ENCODE results near the gene LYRM2.

Gene LYRM2

GRCh38 chr6:89638320-89639195 is at the start of gene LYRM2:
LYRM2 (minus strand) TSS chr6:89638747; CDS start chr6:89638716, 31 bp downstream.
- DNase-seq = peak; percentile 92 to 94

DNA sequence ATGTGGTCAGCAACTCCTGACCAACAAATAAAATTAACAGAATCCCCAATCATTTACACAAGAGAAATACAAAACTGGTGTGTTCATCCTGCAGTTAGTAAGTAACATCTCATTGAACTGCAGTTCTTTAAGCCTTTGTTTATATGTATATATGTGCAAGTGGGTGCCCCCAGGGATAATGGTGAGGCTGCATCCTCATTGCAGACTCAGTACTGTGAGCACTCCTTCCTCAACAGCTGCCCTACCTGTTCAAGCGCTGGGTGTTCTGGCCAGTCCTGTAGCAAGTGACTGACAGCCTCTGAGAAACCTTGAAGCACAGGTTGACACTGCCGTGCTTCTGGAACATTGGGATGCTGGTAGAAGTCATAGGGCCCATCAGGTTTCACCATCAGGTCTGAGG is 49.8 kb upstream of the LYRM2 start:
- no peak for DNase-seq

DNA sequence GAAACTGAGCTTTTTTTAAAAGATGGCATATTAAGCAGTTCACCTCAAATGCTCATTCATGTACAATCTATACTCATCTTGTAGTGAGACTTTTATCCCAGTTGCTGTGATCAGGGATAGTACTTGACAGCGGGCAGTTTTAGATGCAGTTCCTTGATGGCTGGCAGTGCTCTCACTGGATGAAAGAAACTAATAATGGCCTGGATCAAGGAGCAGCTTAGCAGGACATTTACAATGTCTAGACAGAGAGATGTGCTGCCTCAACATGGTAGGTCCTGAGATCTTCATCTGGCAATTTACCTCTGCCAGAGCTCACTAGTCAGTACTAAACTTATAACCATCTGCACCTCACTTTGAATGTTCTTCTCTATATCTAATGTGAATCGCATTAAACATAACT is 46.8 kb upstream of the LYRM2 start:
- DNase-seq = no peak

GRCh38 chr6:89682991-89683390 is 44.4 kb upstream of the LYRM2 start:
- no peak for DNase-seq

DNA sequence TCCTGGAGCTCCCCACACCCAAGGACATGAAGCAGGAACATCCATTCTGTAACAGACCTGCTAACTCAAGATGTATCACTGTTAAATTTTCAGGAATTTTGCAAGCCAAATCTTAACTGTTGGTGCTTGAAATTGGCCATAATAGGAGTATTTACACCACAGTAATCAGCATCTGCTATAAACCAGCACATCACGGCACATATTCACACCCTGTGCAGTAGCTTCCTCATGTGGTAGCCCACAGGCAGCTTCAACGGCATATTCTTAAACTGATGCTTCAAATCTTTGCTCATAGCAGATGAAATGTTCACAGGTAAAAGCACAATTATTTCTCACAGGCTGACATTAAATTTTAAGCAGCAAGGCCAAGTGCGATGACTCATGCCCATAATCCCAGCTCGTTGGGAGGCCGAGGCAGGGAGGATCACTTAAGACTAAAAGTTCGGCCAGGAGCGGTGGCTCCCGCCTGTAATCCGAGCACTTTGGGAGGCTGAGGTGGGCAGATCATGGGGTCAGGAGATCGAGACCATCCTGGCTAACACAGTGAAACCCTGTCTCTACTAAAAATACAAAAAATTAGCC is 43.5 kb upstream of the LYRM2 start:
- DNase-seq = no peak

- no peak for DNase-seq
Observed at GRCh38 chr6:89680551-89680950, 42.0 kb upstream of the LYRM2 start.

DNA sequence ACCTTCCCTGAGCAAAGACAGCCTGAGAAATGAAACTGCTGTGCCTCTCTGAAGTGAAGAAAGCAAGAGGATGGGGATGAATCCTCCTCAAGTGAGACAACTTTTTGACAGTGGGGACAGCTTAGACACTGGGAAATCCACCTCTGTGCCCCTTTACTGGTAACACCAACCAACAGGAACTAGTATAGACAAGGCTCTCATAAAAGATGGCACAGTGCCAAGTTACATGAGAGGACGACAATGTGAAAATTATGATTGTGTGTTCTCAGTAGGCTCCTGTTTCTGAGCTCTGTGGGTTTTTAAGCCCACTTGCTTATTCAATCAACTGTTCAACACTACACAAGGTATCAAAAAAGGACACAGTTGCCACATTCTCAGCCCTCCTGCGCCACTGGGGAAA is 41.6 kb upstream of the LYRM2 start:
- DNase-seq = no peak

DNA sequence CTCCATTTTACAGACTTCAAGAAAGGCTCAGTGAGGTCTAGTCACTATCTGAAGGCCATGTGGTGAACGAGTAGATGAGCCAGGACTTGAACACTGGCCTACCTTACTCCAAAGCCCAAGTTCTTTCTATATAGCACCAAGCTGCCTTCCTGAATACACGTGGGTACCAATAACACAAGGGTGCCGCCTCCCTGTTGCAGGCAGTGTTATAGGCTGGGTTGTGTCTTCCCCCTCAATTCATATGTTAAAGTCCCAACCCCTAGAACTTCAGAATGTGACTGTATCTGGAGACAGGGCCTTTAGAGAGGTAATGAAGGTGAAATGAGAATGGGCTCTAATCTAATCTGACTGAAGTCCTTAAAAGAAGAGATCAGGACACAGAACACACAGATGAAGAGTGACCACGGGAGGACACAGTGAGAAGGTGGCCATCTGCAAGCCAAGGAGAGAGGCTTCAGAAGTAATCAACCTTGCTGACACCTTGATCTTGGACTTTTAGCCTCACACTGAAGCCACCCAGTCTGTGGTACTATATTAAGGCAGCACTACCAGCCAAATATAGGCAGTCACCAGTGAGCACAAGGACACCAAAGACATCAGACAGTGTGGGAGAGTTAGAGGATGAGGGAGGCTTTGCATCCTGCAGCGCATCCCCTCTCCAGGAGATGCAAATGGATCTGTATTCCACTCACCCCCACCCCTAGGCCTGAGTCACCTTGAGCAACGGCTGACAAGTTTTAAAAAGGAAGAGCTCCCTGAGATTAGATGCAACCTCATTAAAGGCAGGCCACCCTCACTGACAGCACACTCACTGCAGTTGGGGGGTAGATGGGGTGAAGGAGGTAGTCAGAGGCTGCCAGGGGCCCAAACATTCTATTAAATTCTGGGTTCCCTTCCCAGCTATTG is 40.9 kb upstream of the LYRM2 start:
- no peak for DNase-seq

DNA sequence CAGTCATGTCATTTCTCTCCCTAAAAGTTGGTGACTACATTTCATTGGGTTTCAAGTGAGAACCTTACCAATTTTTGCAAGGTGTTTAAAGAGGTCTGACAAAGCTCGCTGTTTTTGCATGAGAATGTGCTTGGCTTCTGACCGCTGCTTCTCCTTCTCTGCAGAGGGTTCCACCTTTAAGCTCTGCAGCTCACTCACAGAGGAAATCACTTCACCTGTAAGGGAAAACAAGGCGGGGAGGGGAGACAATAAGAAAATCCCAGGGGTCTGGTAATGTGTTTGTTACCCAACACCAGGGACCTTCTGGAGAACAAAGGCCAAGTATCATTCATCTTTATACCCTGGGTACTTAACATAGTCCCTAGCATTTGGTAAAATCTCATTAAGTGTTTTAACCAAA is 40.0 kb upstream of the LYRM2 start:
- no peak for DNase-seq

- DNase-seq = no peak
Observed at GRCh38 chr6:89675949-89676748, 37.6 kb upstream of the LYRM2 start.

- DNase-seq = no peak
Observed at GRCh38 chr6:89670935-89671565, 32.5 kb upstream of the LYRM2 start.

DNA sequence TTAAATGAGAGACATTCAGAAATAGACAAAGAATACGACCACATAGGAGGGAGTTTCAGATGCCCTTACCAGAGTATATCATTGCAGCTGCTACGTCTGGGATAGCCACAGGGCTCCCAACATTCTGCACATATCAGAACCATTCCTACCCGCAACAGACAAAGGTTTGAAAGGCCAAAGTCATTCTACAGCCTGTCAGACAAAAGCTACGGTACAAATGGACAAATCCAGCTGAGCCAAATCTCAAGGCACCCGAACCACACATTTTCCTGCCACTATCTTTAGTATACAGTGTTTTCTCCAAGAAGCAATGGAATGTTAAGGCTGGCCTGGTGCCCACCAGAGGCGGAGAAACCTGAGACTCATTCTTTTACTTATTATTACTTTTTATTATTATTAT is 30.5 kb upstream of the LYRM2 start:
- no peak for DNase-seq

DNA sequence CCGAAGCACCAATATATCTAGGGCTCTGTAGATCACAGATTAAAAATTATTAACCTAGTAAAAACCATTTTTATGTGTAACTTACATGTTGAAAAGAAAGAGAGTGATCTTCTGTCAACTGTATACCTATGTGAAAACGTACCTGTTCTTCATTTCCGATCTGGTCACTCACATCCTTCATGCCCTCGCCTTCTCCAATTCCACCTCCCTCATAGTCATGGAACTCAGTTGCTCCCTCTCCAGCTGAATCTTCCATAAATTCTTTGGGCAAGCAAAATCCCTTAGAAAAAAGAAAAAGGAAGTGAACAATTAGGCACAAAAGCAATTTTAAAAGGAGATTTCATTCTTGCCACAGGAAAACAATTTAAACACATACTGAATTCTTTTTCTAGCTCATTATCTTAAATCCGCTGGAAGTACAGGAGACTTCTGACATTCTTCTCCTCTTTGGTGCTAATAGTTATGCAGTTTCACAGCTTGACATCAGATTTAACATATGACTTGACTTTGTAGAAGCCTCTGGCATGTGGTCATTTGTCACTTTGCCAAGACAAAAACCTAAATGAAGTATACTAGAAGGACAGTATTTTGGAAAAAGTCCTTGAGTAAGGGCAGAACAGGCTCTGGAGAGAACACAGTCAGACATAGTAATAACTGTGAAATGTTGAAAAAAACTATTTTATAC is 29.5 kb upstream of the LYRM2 start:
- DNase-seq = no peak

- DNase-seq = no peak
Observed at GRCh38 chr6:89662659-89663223, 24.2 kb upstream of the LYRM2 start.

DNA sequence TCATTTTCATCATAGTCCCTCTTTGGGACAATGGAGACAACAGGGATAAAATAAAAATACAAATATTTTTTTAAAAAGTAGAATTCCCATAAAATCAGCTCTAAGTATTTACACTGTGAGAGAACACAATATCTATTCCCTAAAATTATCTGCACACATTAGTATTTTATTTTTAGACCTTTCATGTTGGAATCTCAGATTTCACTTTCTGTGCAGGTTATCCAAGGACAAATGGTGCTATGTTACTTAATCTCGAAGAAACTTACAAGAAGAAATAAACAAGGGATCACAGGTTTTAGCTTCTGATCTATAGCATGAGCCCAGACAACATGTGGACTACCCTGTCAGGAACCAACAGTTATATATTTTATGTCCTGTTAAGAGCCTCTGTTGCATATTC is 23.0 kb upstream of the LYRM2 start:
- no peak for DNase-seq

DNA sequence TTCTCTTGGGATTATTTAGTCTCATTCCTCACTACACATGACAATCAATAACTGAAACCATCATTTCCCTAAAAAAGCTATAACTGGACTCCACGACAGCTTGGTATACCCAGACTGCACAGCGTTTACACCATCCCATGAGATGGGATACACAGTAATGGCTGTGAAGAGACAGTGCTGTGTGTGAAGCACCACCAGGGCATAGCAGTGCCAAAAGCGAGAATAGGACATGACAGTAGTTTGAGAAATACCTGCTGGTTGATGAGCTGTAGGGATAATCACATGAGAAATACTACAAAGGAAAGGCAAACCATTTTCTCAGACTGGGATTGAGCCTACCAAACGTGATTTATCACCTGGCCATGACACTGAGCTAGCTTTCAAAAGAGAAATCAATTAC is 22.4 kb upstream of the LYRM2 start:
- DNase-seq = no peak

DNA sequence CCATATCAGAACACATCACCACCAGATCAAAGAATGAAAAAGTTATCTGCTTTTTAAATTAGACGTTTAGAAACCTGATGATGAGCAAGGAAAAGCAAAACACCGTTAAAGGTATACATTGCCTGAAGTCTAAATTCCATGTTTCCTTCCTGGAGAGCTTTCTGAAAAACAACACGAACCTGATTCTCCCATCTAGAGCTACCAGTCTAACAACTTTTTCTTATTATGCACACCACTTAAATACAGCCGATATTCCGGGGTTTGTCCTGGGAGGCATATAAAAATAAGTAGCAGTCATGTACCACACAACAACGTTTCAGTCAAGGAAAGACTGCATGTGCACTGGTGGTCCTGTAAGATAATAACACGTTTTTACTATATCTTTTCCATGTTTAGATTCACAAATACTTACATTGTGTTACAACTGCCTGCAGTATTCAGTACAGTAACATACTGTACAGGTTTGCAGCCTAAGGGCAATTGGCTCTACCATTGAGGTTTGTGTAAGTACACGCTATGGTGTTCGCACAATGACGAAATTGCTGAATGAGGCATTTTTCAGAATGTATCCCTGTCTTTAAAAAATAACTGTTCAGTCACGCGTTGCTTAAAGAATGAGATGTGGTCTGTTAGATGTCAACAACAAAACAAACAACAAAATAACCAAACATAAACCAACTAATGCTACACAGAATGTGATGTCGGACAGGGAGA is 19.1 kb upstream of the LYRM2 start:
- DNase-seq = no peak

GRCh38 chr6:89655122-89655521 is 16.6 kb upstream of the LYRM2 start:
- DNase-seq = no peak

DNA sequence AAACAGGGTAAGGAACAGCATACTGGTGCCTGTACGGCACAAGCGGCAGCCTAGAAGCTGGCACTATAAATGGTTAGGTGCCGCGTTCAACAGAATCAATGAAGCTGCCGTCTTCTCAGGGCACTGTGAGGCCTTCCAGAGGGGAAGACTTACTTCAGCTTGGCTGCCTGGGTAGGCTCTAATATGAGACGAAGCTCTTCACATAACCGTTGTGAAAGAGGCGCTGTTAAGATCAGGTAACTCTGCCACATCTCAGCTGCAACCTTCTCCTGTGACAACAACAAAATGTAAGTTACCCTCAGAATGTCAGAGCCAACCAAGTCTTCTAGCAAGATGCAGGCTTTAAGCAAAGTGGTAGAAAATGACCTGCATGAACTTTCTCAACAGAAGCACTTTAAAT is 12.0 kb upstream of the LYRM2 start:
- DNase-seq = no peak

GRCh38 chr6:89649682-89650081 is 11.1 kb upstream of the LYRM2 start:
- DNase-seq = no peak

DNA sequence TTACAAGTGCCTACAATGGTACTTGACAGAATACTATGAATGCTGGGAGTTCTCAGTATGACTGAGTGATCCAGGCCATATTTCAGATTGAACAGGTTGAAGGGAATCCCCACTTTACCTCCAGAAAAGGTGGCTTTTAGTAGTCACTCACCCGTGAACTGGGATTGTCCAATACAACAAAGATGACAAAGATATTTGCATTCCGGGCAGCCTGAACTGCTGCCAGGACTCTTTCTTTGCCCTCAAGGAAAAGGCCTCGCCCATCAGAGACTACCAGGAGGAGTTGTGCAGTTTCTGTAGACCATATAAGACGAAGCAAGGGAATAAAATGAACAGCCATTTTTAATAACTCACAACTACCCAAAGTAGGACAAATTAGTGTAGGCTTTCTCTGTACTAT is 6.3 kb upstream of the LYRM2 start:
- DNase-seq = no peak
